H9 (cell line): Measurements from ENCODE around the gene MBNL1. TPM values are rescaled to one million over a fixed set of nuclear protein-coding genes. Genes with fewer than 3 reads are reported as not detected.

ENCODE experiments used
- DNase-seq: peaks from one replicate; pipeline ENCODE4 v3.0.0-alpha.2; 2017
- H2AFZ ChIP-seq: one replicate; pipeline ENCODE4 v1.6.1; 2013; ENCODE audit warnings: mild to moderate bottlenecking, low read length, control low read depth, moderate library complexity
- H2AK5ac ChIP-seq: 2 replicates; pipeline ENCODE4 v1.6.1; 2013; ENCODE audit warnings: low read length, control low read depth, mixed read lengths; ENCODE audit not compliant: insufficient read length
- H2BK120ac ChIP-seq: one replicate; pipeline ENCODE4 v1.6.1; 2013; ENCODE audit warnings: low read depth, mild to moderate bottlenecking, low read length, control low read depth, inconsistent platforms; ENCODE audit not compliant: poor library complexity, severe bottlenecking
- H2BK12ac ChIP-seq: 2 replicates; pipeline ENCODE4 v1.6.1; 2013; ENCODE audit warnings: low read length, control low read depth, mixed read lengths, low read depth; ENCODE audit not compliant: insufficient read length
- H2BK15ac ChIP-seq: 2 replicates; pipeline ENCODE4 v1.6.1; 2013; ENCODE audit warnings: low read depth, low read length, control low read depth
- H2BK20ac ChIP-seq: one replicate; pipeline ENCODE4 v1.6.1; 2013; ENCODE audit warnings: low read depth, mild to moderate bottlenecking, low read length, control low read depth, inconsistent platforms; ENCODE audit not compliant: poor library complexity, severe bottlenecking
- H2BK5ac ChIP-seq: 2 replicates; pipeline ENCODE4 v1.6.1; 2013; ENCODE audit warnings: low read length, control low read depth, mixed read lengths; ENCODE audit not compliant: insufficient read length
- H3K14ac ChIP-seq: 2 replicates; pipeline ENCODE4 v1.6.1; 2013; ENCODE audit warnings: low read length, control low read depth; ENCODE audit not compliant: insufficient read depth
- H3K18ac ChIP-seq: 2 replicates; pipeline ENCODE4 v1.6.1; 2013; ENCODE audit warnings: low read depth, mild to moderate bottlenecking, mixed read lengths, low read length, control low read depth; ENCODE audit not compliant: insufficient read length
- H3K23ac ChIP-seq: 2 replicates; pipeline ENCODE4 v1.6.1; 2013; ENCODE audit warnings: low read length, control low read depth, mixed read lengths, low read depth; ENCODE audit not compliant: insufficient read length
- H3K23me2 ChIP-seq: 2 replicates; pipeline ENCODE4 v1.6.1; 2013; ENCODE audit warnings: low read depth, mild to moderate bottlenecking, mixed read lengths, low read length, control low read depth; ENCODE audit not compliant: insufficient read length, poor library complexity, severe bottlenecking
- H3K27ac ChIP-seq: 2 replicates; pipeline ENCODE4 v1.5.1; 2013; ENCODE audit warnings: low read length, control low read depth, mixed read lengths, low read depth; ENCODE audit not compliant: insufficient read length
- H3K27me3 ChIP-seq: 2 replicates; pipeline ENCODE4 v1.6.1; 2013; ENCODE audit warnings: low read length, control low read depth, inconsistent platforms; ENCODE audit not compliant: insufficient read depth
- H3K4ac ChIP-seq: 2 replicates; pipeline ENCODE4 v1.6.1; 2013; ENCODE audit warnings: low read depth, mild to moderate bottlenecking, control low read depth, inconsistent platforms, low read length, moderate library complexity
- H3K4me1 ChIP-seq: 2 replicates; pipeline ENCODE4 v1.6.1; 2013; ENCODE audit warnings: low read length, control low read depth, inconsistent platforms; ENCODE audit not compliant: insufficient read depth
- H3K4me2 ChIP-seq: 2 replicates; pipeline ENCODE4 v1.6.1; 2013; ENCODE audit warnings: low read length, control low read depth, mixed read lengths; ENCODE audit not compliant: insufficient read length, insufficient read depth
- H3K56ac ChIP-seq: 2 replicates; pipeline ENCODE4 v1.6.1; 2013; ENCODE audit warnings: low read depth, mild to moderate bottlenecking, mixed read lengths, low read length, control low read depth; ENCODE audit not compliant: insufficient read length
- H3K79me1 ChIP-seq: 2 replicates; pipeline ENCODE4 v1.6.1; 2013; ENCODE audit warnings: low read depth, mild to moderate bottlenecking, moderate library complexity, low read length, control low read depth, inconsistent platforms; ENCODE audit not compliant: insufficient read depth, poor library complexity, severe bottlenecking
- H3K79me2 ChIP-seq: 2 replicates; pipeline ENCODE4 v1.6.1; 2013; ENCODE audit warnings: low read length, control low read depth, inconsistent platforms; ENCODE audit not compliant: insufficient read depth
- H3K9ac ChIP-seq: 2 replicates; pipeline ENCODE4 v1.6.1; 2013; ENCODE audit warnings: low read length, control low read depth, mixed read lengths; ENCODE audit not compliant: insufficient read length; ENCODE audit errors: extremely low read depth
- H3K9me3 ChIP-seq: one replicate; pipeline ENCODE4 v1.6.1; 2013; ENCODE audit warnings: low read depth, low read length, inconsistent platforms; ENCODE audit not compliant: control insufficient read depth
- H3T11ph ChIP-seq: one replicate; pipeline ENCODE4 v1.6.1; 2013; ENCODE audit warnings: mild to moderate bottlenecking, low read length, control low read depth, inconsistent platforms
- H4K20me1 ChIP-seq: one replicate; pipeline ENCODE4 v1.6.1; 2013; ENCODE audit not compliant: control insufficient read depth, insufficient read length, insufficient read depth
- H4K5ac ChIP-seq: 2 replicates; pipeline ENCODE4 v1.6.1; 2013; ENCODE audit warnings: low read depth, mild to moderate bottlenecking, mixed read lengths, low read length, control low read depth; ENCODE audit not compliant: insufficient read length
- H4K8ac ChIP-seq: replicated peaks from 2 replicates; pipeline ENCODE4 v1.6.1; 2013; ENCODE audit warnings: low read length, control low read depth, mixed read lengths, low read depth; ENCODE audit not compliant: insufficient read length
- H4K91ac ChIP-seq: 2 replicates; pipeline ENCODE4 v1.6.1; 2013; ENCODE audit warnings: low read depth, mild to moderate bottlenecking, moderate library complexity, mixed read lengths, low read length, control low read depth; ENCODE audit not compliant: insufficient read length
- H3K27ac Mint-ChIP-seq, 3 experiments: 2 replicates in 2 of 3; 3 replicates in 1 of 3; pipeline ENCODE4 v1.8.0; 2020 to 2021; ENCODE audit warnings: mixed read lengths in 3 of 3, mild to moderate bottlenecking in 1 of 3, moderate library complexity in 1 of 3
- H3K27me3 Mint-ChIP-seq: 2 replicates; pipeline ENCODE4 v1.8.0; 2021; ENCODE audit warnings: low read depth, mild to moderate bottlenecking, moderate library complexity, mixed read lengths
- H3K36me3 Mint-ChIP-seq, 3 experiments: 2 replicates in 2 of 3; 3 replicates in 1 of 3; pipeline ENCODE4 v1.8.0; 2020 to 2021; ENCODE audit warnings: low read depth in 3 of 3, mixed read lengths in 3 of 3; ENCODE audit not compliant: insufficient read depth in 1 of 3
- H3K4me1 Mint-ChIP-seq, 2 experiments: 2 replicates each; pipeline ENCODE4 v1.8.0; 2020; ENCODE audit warnings: mixed read lengths in 2 of 2
- H3K4me3 Mint-ChIP-seq, 2 experiments: 2 replicates in 1 of 2; 3 replicates in 1 of 2; pipeline ENCODE4 v1.8.0; 2020 to 2021; ENCODE audit warnings: mild to moderate bottlenecking in 2 of 2, mixed read lengths in 2 of 2, moderate library complexity in 1 of 2
- H3K9me3 Mint-ChIP-seq, 2 experiments: 2 replicates in 1 of 2; 3 replicates in 1 of 2; pipeline ENCODE4 v1.8.0; 2020; ENCODE audit warnings: mild to moderate bottlenecking in 2 of 2, mixed read lengths in 2 of 2, moderate library complexity in 1 of 2
- WGBS: extraction: QIAGEN DNeasy Blood & Tissue Kit; methylation state at CpG from one replicate; pipeline ENCODE4 v1.1.7; 2013; ENCODE audit warnings: missing lambda C conversion rate, low lambda C conversion rate, mixed read lengths; ENCODE audit not compliant: insufficient read length; ENCODE audit errors: extremely low coverage; 5-methylcytosine and 5-hydroxymethylcytosine counted together
- total RNA-seq: library from RNA; stranded (reverse); gene quantifications from 2 replicates; pipeline ENCODE4 v1.2.1, GENCODE V29; 2021
- TF ChIP-seq, protein P1 (sequence below): fragments of 200-600 bp; sonication (generic); conservative IDR thresholded peaks from 3 replicates; pipeline ENCODE4 v1.8.0; 2021; ENCODE audit warnings: antibody characterized with exemption, mild to moderate bottlenecking

MBNL1 gene
- total RNA-seq, 1 experiment from 2014 or later, result 14.9 TPM

DNA sequence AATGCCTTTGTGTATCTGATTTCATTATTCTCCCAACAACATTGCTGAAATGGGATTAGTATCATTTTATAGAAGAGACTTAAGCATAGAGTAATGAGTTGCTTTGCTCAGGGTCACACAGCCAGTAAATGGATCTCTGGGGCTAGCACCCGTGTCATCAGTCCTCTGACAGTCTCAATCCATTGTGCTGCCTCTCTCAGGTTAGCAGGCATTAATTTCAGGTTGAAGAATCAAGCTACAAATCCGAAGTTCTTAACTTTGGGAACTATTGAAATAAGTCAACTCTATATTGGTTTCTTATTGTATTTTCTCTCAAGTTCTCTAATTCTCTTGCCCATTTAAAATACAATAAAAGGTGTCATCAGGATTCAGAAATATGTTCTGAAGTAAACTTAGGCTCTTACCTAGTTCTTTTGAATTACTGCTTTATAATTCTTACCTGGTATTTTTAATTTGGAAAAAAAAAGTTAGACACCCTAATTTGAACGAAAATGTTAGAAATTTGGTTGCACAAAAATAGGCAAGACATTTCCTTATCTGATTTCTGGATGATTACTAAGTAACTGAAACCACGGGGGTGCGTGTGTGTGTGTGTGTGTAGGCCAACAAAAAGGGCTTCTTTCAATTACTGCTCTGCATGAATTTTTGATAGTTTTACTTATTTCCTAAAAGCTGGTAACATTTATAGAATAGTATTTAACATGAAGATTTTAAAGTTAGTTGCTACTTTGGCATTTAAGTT lies 189.8 kb downstream of the MBNL1 start:
- Histone ChIP-seq H4K5ac (no peak overlapping the region), H3K79me2 (no peaks in the 10 kb centered on the region), H2BK15ac (no peak overlapping the region), H2BK12ac (no peak overlapping the region), H2BK5ac (no peak overlapping the region), H2BK120ac (no peak overlapping the region), H3K14ac (no peak overlapping the region), H3K18ac (no peak overlapping the region), H3T11ph (no peak overlapping the region), H2AK5ac (no peak overlapping the region), H4K91ac (no peak overlapping the region), H4K8ac (no peak overlapping the region), H3K9ac (no peak overlapping the region), H3K23ac (no peak overlapping the region), H3K4me1 (no peaks in the 10 kb centered on the region), H3K23me2 (no peaks in the 10 kb centered on the region), H2AFZ (no peak overlapping the region), H3K27ac (no peak overlapping the region), H3K4me2 (no peak overlapping the region), H4K20me1 (no peaks in the 10 kb centered on the region), H3K9me3 (no peaks in the 10 kb centered on the region), H3K79me1 (no peaks in the 10 kb centered on the region), H3K56ac (no peak overlapping the region), H3K27me3 (no peaks in the 10 kb centered on the region), H3K4ac (no peak overlapping the region), H2BK20ac (no peak overlapping the region)
- no peak overlapping the region for H3K4me3 Mint-ChIP-seq
- H3K36me3 Mint-ChIP-seq, result peaks cover 3 to 6% (median 4%) of the 10 kb centered on the region in 3 experiments; a peak in 3 of 7 replicates
- peak overlapping the region in 1 of 3 experiments; percentile 85; a peak in 2 of 7 replicates for H3K27ac Mint-ChIP-seq
- DNase-seq, result no peak
- no CpG with 5 or more reads among the region's 5 CpGs for WGBS
- H3K4me1 Mint-ChIP-seq, result peaks cover 8 to 9% of the 10 kb centered on the region in 2 experiments
- no peaks in the 10 kb centered on the region for H3K27me3 Mint-ChIP-seq
- TF ChIP-seq, protein P1, sequence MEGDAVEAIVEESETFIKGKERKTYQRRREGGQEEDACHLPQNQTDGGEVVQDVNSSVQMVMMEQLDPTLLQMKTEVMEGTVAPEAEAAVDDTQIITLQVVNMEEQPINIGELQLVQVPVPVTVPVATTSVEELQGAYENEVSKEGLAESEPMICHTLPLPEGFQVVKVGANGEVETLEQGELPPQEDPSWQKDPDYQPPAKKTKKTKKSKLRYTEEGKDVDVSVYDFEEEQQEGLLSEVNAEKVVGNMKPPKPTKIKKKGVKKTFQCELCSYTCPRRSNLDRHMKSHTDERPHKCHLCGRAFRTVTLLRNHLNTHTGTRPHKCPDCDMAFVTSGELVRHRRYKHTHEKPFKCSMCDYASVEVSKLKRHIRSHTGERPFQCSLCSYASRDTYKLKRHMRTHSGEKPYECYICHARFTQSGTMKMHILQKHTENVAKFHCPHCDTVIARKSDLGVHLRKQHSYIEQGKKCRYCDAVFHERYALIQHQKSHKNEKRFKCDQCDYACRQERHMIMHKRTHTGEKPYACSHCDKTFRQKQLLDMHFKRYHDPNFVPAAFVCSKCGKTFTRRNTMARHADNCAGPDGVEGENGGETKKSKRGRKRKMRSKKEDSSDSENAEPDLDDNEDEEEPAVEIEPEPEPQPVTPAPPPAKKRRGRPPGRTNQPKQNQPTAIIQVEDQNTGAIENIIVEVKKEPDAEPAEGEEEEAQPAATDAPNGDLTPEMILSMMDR, result no peak
- H3K9me3 Mint-ChIP-seq, result no peaks in the 10 kb centered on the region
